Neural progenitor cell (in vitro differentiated cells): ENCODE measurements around the gene ARPC3.

Source experiments
- CTCF ChIP-seq: fragments of 200-600 bp; sonication (generic); IDR thresholded peaks from 2 replicates; pipeline ENCODE4 v1.5.1; 2017; ENCODE audit warnings: antibody characterized with exemption, mild to moderate bottlenecking
- EZH2 ChIP-seq: fragments of 200-600 bp; sonication (generic); IDR thresholded peaks from 2 replicates; pipeline ENCODE4 v1.6.1; 2017; ENCODE audit warnings: antibody characterized with exemption, mild to moderate bottlenecking, moderate library complexity
- EZH2phosphoT487 ChIP-seq: fragments of 200-600 bp; sonication (generic); IDR thresholded peaks from 2 replicates; pipeline ENCODE4 v1.6.1; 2017; ENCODE audit warnings: antibody characterized with exemption

GRCh38 chr12:110421701-110422100 is 28.4 kb downstream of the ARPC3 start:
- TF ChIP-seq CTCF (no peak), EZH2 (no peak), EZH2phosphoT487 (no peak)
